HepG2 (cell line): ENCODE results near the gene NHLRC3. TPM values are rescaled to one million over a fixed set of nuclear protein-coding genes. Genes with fewer than 3 reads are reported as not detected.

Experiments used
- ARID4A ChIP-seq: sonication (generic); formaldehyde crosslinking; IDR thresholded peaks from 2 replicates; pipeline ENCODE4 v1.5.0; 2020; ENCODE audit warnings: mild to moderate bottlenecking, missing genetic modification reagents, borderline replicate concordance
- HDAC1 ChIP-seq: sonication (generic); formaldehyde crosslinking; IDR thresholded peaks from 2 replicates; pipeline ENCODE4 v1.5.1; 2020; ENCODE audit warnings: mild to moderate bottlenecking, missing genetic modification reagents
- KDM5A ChIP-seq: fragments of 200-600 bp; sonication (generic); IDR thresholded peaks from 2 replicates; pipeline ENCODE4 v1.7.0; 2018; ENCODE audit warnings: antibody characterized with exemption, mild to moderate bottlenecking, low read length, borderline replicate concordance
- PHB2 ChIP-seq: fragments of 450-650 bp; IDR thresholded peaks from 2 replicates; pipeline ENCODE4 v1.6.1; 2018; ENCODE audit not compliant: partially characterized antibody
- SALL1 ChIP-seq: sonication (generic); formaldehyde crosslinking; IDR thresholded peaks from 2 replicates; pipeline ENCODE4 v1.8.0; 2022; ENCODE audit warnings: mild to moderate bottlenecking, missing genetic modification reagents
- STAT6 ChIP-seq: sonication (generic); formaldehyde crosslinking; IDR thresholded peaks from 2 replicates; pipeline ENCODE4 v1.4.0; 2020; ENCODE audit warnings: missing genetic modification reagents, mild to moderate bottlenecking, borderline replicate concordance
- ZNF431 ChIP-seq: sonication (generic); formaldehyde crosslinking; IDR thresholded peaks from 2 replicates; pipeline ENCODE4 v1.9.0; 2022; ENCODE audit warnings: missing genetic modification reagents, low read depth, mild to moderate bottlenecking, borderline replicate concordance
- polyA plus RNA-seq, 8 experiments: library from polyadenylated mRNA; depleted of rRNA in 3 of 8; stranded (reverse) in 7 of 8; unstranded in 1 of 8; fragments of >200 nt; fragmentation: Illumina TruSeq in 4 of 8; extraction: Trizol in 4 of 8; gene quantifications; 2 replicates each; pipeline versions ENCODE4 v1.2.1 to v1.2.3, GENCODE V29; 2011 to 2016; ENCODE audit warnings: low read depth in 4 of 8, missing spikeins in 1 of 8, mixed read lengths in 1 of 8; ENCODE audit not compliant: insufficient read depth in 1 of 8
- total RNA-seq, 5 experiments: library from RNA; depleted of rRNA; stranded (reverse); fragments of >200 nt; fragmentation: Illumina TruSeq; extraction: Trizol; gene quantifications; 2 replicates each; pipeline ENCODE4 v1.2.3, GENCODE V29; 2016; ENCODE audit warnings: low read depth in 1 of 5

Gene NHLRC3
- total and polyA plus RNA-seq, 2 of the 13 experiments (the other 11 are each of a cell fraction or from before 2014, with no cell fraction given): 19.9 to 29.8 TPM

DNA sequence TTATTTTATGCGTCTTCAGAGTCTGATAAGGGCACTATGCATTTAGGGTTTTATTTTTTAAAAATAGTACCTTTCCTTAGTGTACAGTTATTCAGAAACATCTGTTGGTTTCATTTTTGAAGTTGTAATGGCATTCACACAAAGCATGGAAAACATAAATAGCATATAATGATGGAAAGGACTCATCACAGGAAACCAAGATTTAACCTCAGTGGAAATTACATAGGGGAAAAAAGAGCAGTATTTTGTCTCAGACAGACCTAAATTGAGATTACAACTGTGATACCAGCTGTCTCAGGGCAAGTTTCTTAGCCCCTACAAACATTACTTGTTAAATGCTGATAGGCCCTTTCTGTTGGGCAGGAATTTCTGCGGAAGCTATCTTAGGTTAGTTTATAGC is 57.2 kb downstream of the NHLRC3 start (continued):
- no peak for TF ChIP-seq STAT6
- no peak for TF ChIP-seq ARID4A (CRISPR knock-in tag)
- no peak for TF ChIP-seq ZNF431 (CRISPR knock-in tag)
- no peak for TF ChIP-seq KDM5A
- no peak for TF ChIP-seq PHB2
- no peak for TF ChIP-seq HDAC1
- TF ChIP-seq SALL1 (CRISPR knock-in tag): no peak
